Measurements from ENCODE around the gene PARD3B. TPM values are rescaled to one million over a fixed set of nuclear protein-coding genes. Genes with fewer than 3 reads are reported as not detected.

Gene PARD3B
- total RNA-seq, 1 experiment from 2014 or later, result 2.0 TPM

GRCh38 chr2:205166745-205167144 lies 621.5 kb downstream of the PARD3B start:
- RAD21 ChIA-PET (ENCODE audit: low non-redundant PET in 1 of 2, low total read pairs in 2 of 2, uncharacterized antibody in 2 of 2, unreplicated experiment in 2 of 2), result no interaction called here
- no peaks in the 10 kb centered on the region for H3K9me2 ChIP-seq (ENCODE audit: insufficient read depth)
- H3K4me3 ChIP-seq (replicated peaks in 1 of 2; ENCODE audit: low read depth in 1 of 2, low read length in 2 of 2), result no peak overlapping the region
- H3K36me3 ChIP-seq (ENCODE audit: control insufficient read depth in 1 of 2, insufficient read depth in 2 of 2, low read length in 2 of 2), result no peaks in the 10 kb centered on the region
- no peak overlapping the region for H2AFZ ChIP-seq (ENCODE audit: low read depth, low read length, poor library complexity, severe bottlenecking)
- H4K20me1 ChIP-seq (ENCODE audit: insufficient read depth), result no peaks in the 10 kb centered on the region
- intact Hi-C loops (cut with micrococcal nuclease), result no loop called here
- ATAC-seq (no peak), DNase-seq (ENCODE audit: low read depth, low spot score) (no peak)
- TF ChIP-seq ELF1 (IDR thresholded peaks at IDR 0.05; ENCODE audit: borderline replicate concordance, low read depth) (no peak), CBX3 (IDR thresholded peaks at IDR 0.05; ENCODE audit: low read depth) (no peak), YY1 (IDR thresholded peaks at IDR 0.05; ENCODE audit: extremely low read depth, insufficient replicate concordance, low read depth, low read length) (no peak), CEBPB (IDR thresholded peaks at IDR 0.05; ENCODE audit: low read depth) (no peak), SIN3A (IDR thresholded peaks at IDR 0.05; ENCODE audit: low read depth) (no peak), POLR2AphosphoS5 (IDR thresholded peaks at IDR 0.05; ENCODE audit: low read depth, low read length) (no peak), EZH2 (IDR thresholded peaks at IDR 0.05) (no peak), RAD21 (IDR thresholded peaks at IDR 0.05; ENCODE audit: low read depth) (no peak), CTCF (IDR thresholded peaks at IDR 0.05 in 2 of 3, conservative IDR thresholded peaks at IDR 0.05 in 1 of 3; ENCODE audit: borderline replicate concordance in 1 of 3, insufficient read depth in 1 of 3, low read depth in 2 of 3, low read length in 2 of 3) (no peak), REST (IDR thresholded peaks at IDR 0.05; ENCODE audit: low read depth) (no peak), SP1 (IDR thresholded peaks at IDR 0.05; ENCODE audit: low read depth) (no peak), ZBTB33 (IDR thresholded peaks at IDR 0.05; ENCODE audit: extremely low read depth, insufficient replicate concordance, low read length) (no peak), SRF (IDR thresholded peaks at IDR 0.05; ENCODE audit: low read depth) (no peak), MAX (IDR thresholded peaks at IDR 0.05) (no peak), TCF7L2 (IDR thresholded peaks at IDR 0.05; ENCODE audit: borderline replicate concordance, extremely low read depth, insufficient read depth, insufficient read length) (no peak), EZH2phosphoT487 (IDR thresholded peaks at IDR 0.05; ENCODE audit: borderline replicate concordance) (no peak)
- no peaks in the 10 kb centered on the region for H3K79me2 ChIP-seq (ENCODE audit: insufficient read depth, low read length)
- POLR2A ChIA-PET, result no interaction called here
- CTCF ChIA-PET, result no interaction called here
- no peak overlapping the region for H3K4me2 ChIP-seq (ENCODE audit: low read length)
- H3K9me3 ChIP-seq (ENCODE audit: control insufficient read depth in 1 of 2, insufficient read depth in 1 of 2, low read depth in 1 of 2, low read length in 2 of 2), result no peaks in the 10 kb centered on the region
- H3K27ac ChIP-seq (ENCODE audit: low read depth, low read length), result no peak overlapping the region
- no peaks in the 10 kb centered on the region for H3K4me1 ChIP-seq (ENCODE audit: control insufficient read depth in 1 of 2, insufficient read depth in 2 of 2, low read length in 2 of 2)
- no TSS peak for BruUV-seq (replicated peaks)
- no peak overlapping the region for H3K9ac ChIP-seq (ENCODE audit: low read length)
- H3K27me3 ChIP-seq (ENCODE audit: insufficient read depth, low read length), result no peaks in the 10 kb centered on the region
